IPS-18a (cell line): ENCODE data around the gene CCR7.

Source experiments
- H3K27ac ChIP-seq: one replicate; pipeline ENCODE4 v1.5.1; 2013; ENCODE audit warnings: low read length
- H3K27me3 ChIP-seq: one replicate; pipeline ENCODE4 v1.6.1; 2013; ENCODE audit warnings: mild to moderate bottlenecking, low read length; ENCODE audit not compliant: control insufficient read depth, insufficient read depth
- H3K36me3 ChIP-seq: one replicate; pipeline ENCODE4 v1.6.1; 2013; ENCODE audit warnings: low read depth, low read length; ENCODE audit not compliant: control insufficient read depth
- H3K4me1 ChIP-seq: one replicate; pipeline ENCODE4 v1.6.1; 2013; ENCODE audit warnings: low read depth, low read length; ENCODE audit not compliant: control insufficient read depth
- H3K4me3 ChIP-seq: one replicate; pipeline ENCODE4 v1.5.1; 2013; ENCODE audit warnings: low read length
- H3K9ac ChIP-seq: one replicate; pipeline ENCODE4 v1.6.1; 2013; ENCODE audit warnings: mild to moderate bottlenecking, low read length, moderate library complexity
- H3K9me3 ChIP-seq: one replicate; pipeline ENCODE4 v1.6.1; 2013; ENCODE audit warnings: low read depth, low read length; ENCODE audit not compliant: control insufficient read depth

The CCR7 gene

GRCh38 chr17:40558890-40559563, 6.2 kb downstream of the CCR7 start:
- H3K4me3 ChIP-seq = no peak overlapping the region
- no peak overlapping the region for H3K9ac ChIP-seq
- no peak overlapping the region for H3K27ac ChIP-seq
- H3K9me3 ChIP-seq = no peaks in the 10 kb centered on the region
- no peaks in the 10 kb centered on the region for H3K27me3 ChIP-seq
- no peaks in the 10 kb centered on the region for H3K36me3 ChIP-seq
- peaks cover 8% of the 10 kb centered on the region for H3K4me1 ChIP-seq

GRCh38 chr17:40558300-40558889, 6.9 kb downstream of the CCR7 start:
- Histone ChIP-seq H3K4me1 (peaks cover 8% of the 10 kb centered on the region), H3K9me3 (no peaks in the 10 kb centered on the region), H3K27ac (no peak overlapping the region), H3K4me3 (no peak overlapping the region), H3K36me3 (no peaks in the 10 kb centered on the region), H3K27me3 (no peaks in the 10 kb centered on the region), H3K9ac (no peak overlapping the region)

- H3K9ac ChIP-seq = no peak overlapping the region
- peaks cover 8% of the 10 kb centered on the region for H3K4me1 ChIP-seq
- H3K27ac ChIP-seq = no peak overlapping the region
These were observed 7.6 kb downstream of the CCR7 start for GRCh38 chr17:40557531-40558299.

GRCh38 chr17:40556884-40557414, 8.3 kb downstream of the CCR7 start:
- Histone ChIP-seq H3K27ac (no peak overlapping the region), H3K9me3 (no peaks in the 10 kb centered on the region), H3K36me3 (no peaks in the 10 kb centered on the region), H3K9ac (no peak overlapping the region), H3K4me3 (no peak overlapping the region), H3K4me1 (peaks cover 8% of the 10 kb centered on the region), H3K27me3 (no peaks in the 10 kb centered on the region)

More at GRCh38 chr17:40557531-40558299, 7.6 kb downstream of the CCR7 start:
- no peak overlapping the region for H3K4me3 ChIP-seq
- H3K27me3 ChIP-seq = no peaks in the 10 kb centered on the region
- no peaks in the 10 kb centered on the region for H3K9me3 ChIP-seq
- no peaks in the 10 kb centered on the region for H3K36me3 ChIP-seq

- H3K4me3 ChIP-seq = no peak overlapping the region
- no peak overlapping the region for H3K9ac ChIP-seq
- no peaks in the 10 kb centered on the region for H3K9me3 ChIP-seq
- H3K27me3 ChIP-seq = no peaks in the 10 kb centered on the region
- H3K36me3 ChIP-seq = no peaks in the 10 kb centered on the region
- no peak overlapping the region for H3K27ac ChIP-seq
- peaks cover 8% of the 10 kb centered on the region for H3K4me1 ChIP-seq
These were observed 9.0 kb downstream of the CCR7 start for GRCh38 chr17:40556198-40556661.

- Histone ChIP-seq H3K36me3 (no peaks in the 10 kb centered on the region), H3K4me1 (peaks cover 8% of the 10 kb centered on the region), H3K9ac (no peak overlapping the region), H3K27ac (no peak overlapping the region), H3K27me3 (no peaks in the 10 kb centered on the region), H3K9me3 (no peaks in the 10 kb centered on the region), H3K4me3 (no peak overlapping the region)
These were observed 9.7 kb downstream of the CCR7 start for GRCh38 chr17:40555296-40556190.

- Histone ChIP-seq H3K36me3 (no peaks in the 10 kb centered on the region), H3K4me1 (peaks cover 5% of the 10 kb centered on the region), H3K9me3 (no peaks in the 10 kb centered on the region), H3K9ac (no peak overlapping the region), H3K27me3 (no peaks in the 10 kb centered on the region), H3K4me3 (no peak overlapping the region), H3K27ac (no peak overlapping the region)
These were observed 10.5 kb downstream of the CCR7 start for GRCh38 chr17:40554646-40555295.

GRCh38 chr17:40553694-40554534, 11.4 kb downstream of the CCR7 start:
- Histone ChIP-seq H3K36me3 (no peaks in the 10 kb centered on the region), H3K4me1 (peaks cover 5% of the 10 kb centered on the region), H3K27ac (no peak overlapping the region), H3K4me3 (no peak overlapping the region), H3K27me3 (no peaks in the 10 kb centered on the region), H3K9me3 (no peaks in the 10 kb centered on the region), H3K9ac (no peak overlapping the region)

- no peak overlapping the region for H3K4me3 ChIP-seq
- H3K9me3 ChIP-seq = no peaks in the 10 kb centered on the region
- H3K27ac ChIP-seq = no peak overlapping the region
- no peaks in the 10 kb centered on the region for H3K27me3 ChIP-seq
- H3K9ac ChIP-seq = no peak overlapping the region
- H3K36me3 ChIP-seq = no peaks in the 10 kb centered on the region
- peaks cover 5% of the 10 kb centered on the region for H3K4me1 ChIP-seq
These were observed 12.2 kb downstream of the CCR7 start for GRCh38 chr17:40552806-40553693.
